Amniotic stem cell (primary cell): Measurements from ENCODE around the gene NEBL.

ENCODE experiments used
- DNase-seq: peaks from one replicate; lab custom pipeline; 2025; lab: John Stamatoyannopoulos, UW

Gene NEBL

DNA sequence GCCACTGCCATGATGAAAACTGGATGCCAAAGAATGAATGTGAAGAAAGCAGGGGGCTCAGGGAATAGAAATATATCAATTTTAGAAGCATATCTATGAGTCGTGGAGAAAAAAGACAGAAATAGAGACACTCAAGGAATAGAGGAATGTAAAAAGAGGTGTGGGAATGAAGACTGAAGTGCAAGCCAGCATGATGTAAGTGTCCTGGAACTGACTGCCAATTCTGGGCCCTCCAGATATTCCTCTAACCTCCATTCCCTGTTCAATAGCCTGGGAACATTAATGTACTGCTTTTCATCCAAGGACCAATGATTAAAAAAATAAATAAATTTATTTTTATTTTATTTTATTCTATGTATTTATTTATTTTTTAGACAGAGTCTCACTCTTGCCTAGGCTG, 40.6 kb downstream of the NEBL start:
- no peak for DNase-seq

DNA sequence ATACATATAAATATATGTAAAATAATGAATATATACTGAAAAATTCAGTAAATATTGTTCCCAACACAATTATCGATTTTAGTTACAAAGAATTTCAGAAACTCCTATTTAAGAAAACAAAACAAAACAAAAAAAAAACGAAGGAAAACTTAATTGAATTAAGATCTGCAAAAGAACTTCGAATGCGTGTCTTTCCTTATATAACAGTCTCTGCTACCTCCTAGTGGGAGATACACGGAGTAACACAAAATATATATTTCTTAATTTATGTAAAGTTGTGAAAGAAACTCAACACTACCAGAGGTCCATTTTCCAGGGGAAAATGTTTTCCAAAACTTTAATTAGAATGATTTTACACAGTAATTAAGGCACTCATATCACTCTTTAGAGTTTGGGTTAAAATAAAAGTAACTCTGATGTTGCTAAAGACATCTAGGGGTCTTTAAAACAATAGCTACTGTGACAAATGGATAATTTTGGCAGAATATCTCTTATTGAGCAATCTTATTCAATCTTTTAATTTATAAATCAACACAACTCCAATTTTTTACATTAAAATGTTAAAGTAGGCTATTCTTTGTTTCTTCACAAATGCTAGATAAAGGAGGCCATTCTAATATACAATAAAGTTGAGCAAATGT, 41.6 kb downstream of the NEBL start:
- DNase-seq, result no peak

DNA sequence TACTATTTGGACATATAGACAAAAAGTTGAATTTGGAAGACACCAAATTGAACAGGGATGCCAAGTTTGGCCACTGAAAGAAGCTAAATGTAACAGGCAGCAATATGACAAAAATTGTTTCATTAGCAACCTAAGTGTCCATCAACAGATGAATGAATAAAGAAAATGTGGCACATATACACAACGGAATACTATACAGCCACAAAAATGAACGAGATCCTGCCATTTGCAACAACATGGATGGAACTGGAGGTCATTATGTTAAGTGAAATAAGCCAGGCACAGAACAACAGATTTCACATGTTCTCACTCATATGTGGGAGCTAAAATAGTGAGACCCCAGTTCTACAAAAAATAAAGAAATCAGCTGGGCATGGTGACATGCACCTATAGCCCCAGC, 43.8 kb downstream of the NEBL start:
- no peak for DNase-seq

DNA sequence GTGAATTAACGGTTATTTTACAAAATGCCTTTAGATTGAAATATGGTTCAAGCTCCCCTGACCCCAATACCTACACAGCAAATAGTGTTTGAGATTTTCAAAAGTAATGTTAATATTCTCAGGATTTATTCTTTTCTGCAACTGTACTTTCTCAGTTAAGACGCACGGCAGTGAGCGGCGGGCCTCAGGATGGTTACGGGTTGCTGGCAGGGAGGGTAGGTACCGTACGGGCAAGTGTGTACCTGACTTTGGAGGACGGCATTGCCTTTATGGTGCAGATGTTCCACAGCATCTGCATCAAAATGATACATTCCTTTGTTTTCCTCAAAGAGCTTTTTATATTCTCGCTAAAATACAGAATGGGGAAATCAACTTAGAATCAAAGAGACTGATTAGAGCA, 44.8 kb downstream of the NEBL start:
- no peak for DNase-seq

DNA sequence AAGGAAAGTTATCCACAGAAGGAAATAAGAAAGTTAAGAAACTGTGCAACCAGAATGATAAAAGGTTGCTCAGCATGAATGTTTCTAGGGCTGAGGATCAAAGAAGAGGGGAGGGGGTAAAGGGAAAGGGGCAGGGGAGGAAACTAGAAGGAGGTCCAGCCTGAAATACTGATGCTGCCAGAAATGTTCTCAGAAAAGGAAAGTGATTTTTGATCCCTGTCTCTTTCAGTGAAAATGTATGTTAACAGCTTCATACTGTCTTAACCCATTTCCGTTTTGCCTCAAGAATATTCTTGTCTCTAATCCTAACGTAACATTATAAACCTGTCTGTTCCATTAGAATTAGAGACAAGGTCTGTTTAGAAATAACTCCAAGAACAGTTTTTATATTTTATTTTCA, 49.6 kb downstream of the NEBL start:
- no peak for DNase-seq

DNA sequence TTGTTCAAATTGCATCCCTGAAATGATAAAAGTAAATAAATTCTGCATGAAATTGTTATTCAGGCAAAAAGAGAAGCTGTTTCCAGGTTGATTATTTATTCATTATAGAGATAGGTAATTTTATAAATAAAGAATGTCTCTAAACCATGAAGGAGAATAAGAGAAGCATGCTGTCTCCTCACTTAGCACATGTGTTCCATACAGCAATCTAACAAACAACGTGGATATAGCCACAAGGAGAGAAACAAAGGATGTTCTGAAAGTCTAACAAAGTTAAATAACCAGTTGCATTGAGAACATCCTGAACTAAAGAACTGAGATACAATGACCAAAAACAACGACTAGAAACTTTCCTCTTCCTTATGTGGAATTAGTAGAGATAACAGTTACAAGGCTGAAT, 50.8 kb downstream of the NEBL start:
- DNase-seq, result no peak

DNA sequence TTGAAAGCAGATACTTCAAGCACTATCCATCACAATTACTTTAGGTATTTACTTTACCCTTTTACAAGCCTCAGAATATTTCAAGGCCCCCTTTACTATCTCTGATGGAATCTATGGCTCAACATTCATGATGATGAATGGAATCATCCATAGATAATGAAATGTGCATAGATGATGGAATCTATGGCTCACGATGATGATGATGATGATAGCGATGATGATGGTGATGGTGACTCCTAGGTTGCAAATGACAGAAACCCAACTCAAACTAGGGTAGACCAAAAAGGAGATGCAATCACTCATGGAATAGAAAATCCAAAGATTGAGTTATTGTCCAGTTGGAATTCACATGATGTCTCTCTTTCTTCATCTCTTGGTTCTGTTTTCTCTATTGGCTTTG, 55.7 kb downstream of the NEBL start:
- DNase-seq, result no peak

DNA sequence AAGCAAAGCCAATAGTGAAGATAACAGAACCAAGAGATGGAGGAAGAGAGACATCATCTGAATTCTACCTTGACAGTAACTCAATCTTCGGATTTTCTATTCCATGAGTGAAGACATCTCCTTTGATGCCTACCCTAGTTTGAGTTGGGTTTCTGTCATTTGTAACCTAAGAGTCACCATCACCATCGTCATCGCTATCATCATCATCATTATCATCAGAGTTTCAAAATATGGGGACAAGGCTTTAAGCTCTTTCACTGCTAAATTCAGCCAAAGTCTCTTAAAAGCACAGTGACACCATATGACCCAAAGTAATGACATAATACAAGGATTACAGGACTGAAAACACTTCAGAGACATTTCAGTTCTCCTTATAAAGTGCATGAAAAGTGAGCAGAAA, 57.2 kb downstream of the NEBL start:
- DNase-seq, result no peak

DNA sequence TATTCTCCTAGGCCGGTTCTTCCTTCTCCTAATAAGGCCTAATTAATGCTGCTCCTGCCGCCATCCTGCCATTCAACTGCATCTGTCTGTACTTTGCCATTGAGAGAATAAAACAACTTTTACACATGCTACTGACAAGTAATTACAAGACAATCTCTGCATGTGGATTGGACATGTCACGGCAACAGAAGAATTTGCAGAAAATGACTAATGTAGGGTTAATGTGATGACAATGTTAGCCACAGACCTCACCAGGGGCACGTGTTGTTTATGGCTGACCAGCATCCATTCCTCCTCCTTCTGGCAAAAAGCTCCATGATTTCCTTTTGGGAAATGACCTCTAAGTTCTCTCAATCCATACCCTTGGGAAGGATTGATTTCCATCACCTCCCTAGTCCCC, 58.0 kb downstream of the NEBL start:
- no peak for DNase-seq

DNA sequence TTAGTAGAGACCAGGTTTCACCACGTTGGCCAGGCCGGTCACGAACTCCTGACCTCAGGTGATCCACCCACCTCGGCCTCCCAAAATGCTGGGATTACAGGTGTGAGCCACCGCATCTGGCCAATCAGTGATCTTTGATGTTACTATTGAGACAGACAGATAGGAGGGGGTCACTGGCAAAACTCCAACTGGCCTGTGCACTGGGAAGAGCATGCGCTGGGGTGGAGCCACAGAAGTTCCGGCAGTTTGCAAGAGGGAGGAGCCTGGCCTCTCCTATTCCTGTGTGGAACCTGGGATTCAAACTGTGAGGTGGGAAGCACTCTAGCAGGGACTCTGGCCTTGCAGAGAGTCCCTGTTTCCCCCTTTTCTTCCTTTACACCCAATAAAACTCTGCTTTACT, 60.7 kb downstream of the NEBL start:
- no peak for DNase-seq

DNA sequence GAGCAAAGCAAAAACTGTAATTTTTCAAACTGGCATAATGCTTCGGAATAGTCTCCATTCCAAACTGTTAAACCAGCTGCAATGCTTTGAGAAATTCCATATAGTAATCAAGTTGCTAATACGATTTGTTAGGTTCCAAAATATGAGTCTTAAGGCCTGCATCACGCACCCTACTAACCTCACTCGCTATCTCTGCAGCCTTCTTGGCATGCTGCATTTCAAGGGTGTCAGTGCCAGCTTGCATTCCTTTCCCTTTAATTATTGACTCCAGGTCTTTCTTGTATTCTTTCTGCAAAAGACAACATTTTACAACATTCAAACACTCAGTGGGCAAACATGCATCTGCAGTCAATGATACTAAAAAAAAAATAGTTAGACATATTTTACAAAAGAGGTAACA, 61.8 kb downstream of the NEBL start:
- no peak for DNase-seq

DNA sequence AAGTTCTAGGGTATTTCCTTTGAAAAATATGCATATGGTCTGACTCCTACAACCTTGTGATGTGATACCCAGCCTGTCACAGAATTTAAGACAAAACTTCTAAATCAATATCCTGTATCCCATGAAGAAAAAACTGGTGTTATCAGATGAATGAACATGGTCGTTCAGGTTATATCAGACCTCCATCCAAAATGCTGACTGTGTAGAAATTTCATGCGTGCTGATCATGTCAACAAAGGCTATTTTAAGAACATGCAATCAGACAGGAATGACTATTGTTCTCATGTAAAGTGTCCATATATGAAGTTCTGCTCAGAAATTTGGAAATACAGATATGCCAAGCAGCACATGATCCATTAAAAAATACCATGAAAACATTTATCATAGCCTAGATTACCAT, 62.3 kb downstream of the NEBL start:
- DNase-seq, result no peak

DNA sequence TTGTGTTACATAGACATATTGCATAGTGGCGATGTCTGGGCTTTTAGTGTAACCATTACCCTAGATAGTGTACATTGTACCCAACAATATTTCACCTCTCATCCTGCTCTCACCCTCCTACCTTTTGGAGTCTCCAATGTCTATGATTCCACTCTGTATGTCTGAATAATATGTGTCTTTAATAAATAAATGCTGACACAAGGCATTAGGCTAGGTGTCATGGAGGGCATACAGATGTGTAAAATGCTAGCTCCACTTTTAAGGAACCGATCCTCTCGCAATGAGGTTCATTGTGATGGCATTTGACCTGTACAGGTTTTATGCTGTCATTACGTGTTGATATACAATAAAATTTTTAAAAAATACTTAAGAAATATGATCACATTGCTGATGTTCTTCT, 74.3 kb downstream of the NEBL start:
- no peak for DNase-seq

DNA sequence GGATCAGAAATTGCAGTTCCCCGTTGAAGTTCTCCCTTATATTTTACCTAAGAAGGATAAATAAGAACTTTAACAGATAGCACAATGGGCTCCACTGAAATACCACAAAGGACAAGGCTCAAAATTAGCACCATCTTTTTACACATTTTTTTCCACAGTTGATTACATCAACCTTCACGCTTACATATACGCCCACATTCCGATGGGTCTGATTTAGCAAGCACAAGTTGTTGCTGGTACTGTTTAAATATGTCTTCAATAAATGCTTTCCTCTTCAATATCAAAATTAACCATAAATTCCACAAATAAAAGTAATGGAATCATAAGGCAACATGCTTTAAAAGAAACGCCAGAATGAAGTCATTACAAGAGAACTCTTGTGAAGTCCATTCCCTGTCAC, 79.5 kb downstream of the NEBL start:
- no peak for DNase-seq

DNA sequence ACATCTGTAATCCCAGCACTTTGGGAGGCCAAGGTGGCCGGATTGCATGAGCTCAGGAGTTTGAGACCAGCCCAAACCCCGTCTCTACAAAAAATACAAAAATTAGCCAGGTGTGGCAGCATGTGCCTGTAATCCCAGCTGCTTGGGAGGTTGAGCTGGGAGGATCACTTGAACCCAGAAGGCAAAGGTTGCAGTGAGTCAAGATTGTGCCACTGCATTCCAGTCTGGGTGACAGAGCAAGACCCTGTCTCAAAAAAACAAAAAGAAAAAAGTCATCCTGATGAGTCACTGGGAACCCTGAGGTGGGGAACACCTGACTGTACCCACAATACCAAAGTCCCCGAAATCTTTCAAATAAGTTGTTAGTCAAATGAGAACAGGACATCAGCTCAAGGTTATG, 80.0 kb downstream of the NEBL start:
- no peak for DNase-seq

DNA sequence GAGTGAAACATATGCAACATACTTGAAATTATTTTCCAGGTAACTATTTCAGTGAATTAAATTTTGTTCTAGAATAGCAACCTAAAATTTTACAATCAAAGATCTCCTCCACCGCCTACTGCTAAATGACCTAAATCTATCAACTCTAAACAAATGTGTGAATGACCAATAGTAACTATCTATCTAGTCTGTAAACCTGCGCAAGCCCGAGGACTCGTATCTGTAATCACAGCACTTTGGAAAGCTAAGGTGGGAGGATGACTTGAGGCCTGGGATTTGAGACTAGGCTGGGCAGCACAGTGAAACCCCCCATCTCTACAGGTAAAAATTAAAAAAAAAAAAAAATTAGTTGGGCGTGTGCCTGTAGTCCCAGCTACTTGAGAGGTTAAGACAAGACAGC, 83.0 kb downstream of the NEBL start:
- no peak for DNase-seq

DNA sequence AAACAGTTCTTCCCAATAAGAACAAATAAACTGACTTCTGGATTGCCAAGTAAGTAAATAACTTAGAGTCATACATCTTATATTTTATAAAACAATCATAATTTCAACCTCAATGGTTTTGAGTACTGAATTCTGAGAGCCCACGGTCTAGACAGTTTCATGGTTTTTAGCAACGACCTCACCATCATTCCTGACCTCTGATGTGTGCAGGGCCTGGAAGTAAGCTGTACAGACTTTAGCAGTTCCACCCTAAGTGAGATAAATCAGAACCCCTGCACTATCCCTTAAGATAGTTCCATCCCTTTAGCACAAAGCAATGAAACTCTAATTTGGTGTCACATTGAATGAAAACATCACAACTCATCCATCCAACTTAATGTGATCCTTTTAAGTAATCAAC, 86.0 kb downstream of the NEBL start:
- no peak for DNase-seq

DNA sequence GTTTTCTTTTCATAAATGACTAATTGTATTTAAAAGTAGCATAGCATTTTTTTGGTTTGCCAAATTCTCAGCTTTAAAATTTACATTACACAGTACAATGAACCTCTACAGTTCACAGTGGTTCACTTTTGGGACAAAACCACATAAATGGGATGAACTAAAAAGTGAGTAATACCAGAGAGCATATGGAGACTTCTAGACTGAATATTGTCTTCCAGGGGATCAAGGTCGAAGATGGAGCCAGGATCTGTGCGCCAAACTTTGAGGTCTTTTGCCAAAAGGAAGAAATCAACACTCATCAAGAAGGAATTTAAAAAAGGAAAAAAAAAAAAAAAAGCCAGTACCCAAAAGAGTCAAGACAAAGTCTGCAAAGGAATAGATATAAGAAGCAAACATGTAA, 87.5 kb downstream of the NEBL start:
- DNase-seq, result no peak

DNA sequence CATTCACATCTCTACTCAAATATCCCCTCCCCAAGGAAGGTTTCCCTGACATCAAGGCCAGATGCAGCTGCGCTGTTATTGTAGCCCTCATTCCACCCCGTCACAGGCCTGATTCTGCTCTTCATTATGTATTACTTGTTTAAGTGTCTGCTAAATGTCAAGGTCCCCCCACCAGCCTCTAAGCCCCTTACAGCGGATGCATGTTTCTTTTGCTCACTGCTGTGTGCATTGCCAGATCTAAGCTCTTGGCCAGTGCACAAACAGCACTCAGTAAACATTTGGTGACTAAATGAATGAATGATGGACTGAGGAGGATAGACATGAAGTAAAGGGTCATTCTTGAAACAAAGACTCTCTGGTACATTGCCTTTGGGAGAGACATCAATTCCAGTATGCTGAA, 90.6 kb downstream of the NEBL start:
- DNase-seq, result no peak

DNA sequence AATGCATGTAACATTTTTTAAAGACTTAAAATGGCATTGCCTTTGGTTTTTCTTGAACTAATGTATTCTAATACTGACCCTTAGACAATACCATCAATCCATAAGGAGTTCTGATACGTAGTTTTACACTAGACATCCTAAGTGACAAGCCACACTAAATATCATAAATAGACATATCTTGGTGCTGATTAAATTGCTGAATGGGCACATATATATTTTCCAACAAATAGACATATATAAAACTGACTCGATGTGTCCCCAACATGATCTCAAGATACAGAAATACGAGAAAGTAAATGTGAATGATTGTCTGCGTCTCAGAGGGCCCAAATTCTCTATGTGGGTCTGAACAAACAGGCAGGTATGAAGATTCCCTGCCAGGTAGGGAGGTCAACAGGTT, 99.8 kb downstream of the NEBL start:
- DNase-seq, result no peak

DNA sequence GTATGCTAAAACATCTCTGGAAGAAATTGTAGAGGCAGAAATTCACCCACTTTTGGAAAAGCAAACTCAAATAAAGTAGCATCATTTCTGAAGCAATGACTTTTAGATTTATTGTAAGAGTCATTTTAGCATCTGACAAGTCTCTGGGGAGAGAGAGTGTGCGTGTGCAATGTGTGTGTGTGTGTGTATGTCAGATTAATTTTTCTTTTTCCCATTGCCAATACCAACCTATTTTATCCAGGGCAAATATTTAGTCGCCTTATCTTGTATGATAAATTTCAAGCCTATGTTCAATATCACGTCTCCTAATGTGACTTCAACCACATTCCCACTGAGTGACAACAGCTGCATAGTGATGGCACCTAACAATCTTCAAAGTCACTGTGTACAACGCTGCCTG, 101.7 kb downstream of the NEBL start:
- no peak for DNase-seq

DNA sequence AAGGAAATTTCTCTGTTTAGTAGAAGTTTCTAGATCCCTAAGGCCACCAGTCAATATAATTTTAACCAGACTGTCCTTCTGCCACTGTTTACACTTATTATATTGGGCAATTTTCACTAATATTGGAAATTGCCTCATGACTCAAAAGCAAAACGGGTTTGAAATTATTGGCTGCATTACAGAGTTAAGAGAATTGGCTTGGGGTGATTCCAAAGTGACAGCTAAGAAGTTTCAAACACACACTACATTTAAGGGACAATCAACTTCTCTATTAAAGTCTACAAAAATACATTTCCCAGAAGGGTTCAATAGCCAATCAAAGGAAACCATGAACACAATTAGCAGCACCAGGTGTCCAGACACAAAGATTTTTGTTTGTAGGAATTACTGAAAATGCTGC, 111.9 kb downstream of the NEBL start:
- no peak for DNase-seq

DNA sequence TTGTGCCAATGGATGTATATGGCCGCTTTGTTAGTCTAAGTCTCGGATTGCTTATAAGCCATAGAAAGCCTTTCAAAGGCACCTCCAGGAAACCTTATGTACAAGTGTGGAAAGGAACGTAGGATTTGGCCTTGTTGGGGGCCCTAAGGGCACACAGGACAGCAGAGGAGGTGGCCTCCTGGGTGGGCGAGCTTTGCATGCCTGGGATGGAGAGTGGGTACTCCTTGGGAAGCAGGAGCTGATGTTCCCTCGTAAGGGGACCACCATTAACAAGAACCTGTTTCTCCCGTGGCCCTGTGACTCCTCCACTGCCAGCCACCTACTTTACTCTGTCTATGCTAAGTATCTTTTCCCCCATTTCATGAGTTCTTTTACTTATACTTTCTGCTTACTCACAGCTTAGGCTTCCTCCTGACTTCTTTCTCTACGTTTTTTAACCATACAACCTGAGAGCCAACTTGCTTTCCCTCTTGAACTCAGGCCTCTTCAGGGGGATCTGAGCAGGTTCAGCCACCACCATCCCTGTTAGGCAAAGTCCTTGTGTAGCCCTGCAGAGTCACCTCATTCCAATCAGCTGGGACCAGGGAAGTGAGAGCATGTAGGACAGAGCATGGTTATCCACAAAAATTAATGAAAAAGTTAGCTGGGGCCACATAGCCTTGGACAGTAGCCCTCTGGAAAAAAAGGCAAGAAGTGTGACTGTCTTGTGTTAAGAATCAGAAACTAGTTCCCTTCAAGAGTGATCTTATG, 118.9 kb downstream of the NEBL start:
- DNase-seq, result no peak
